ENCODE data around the gene VEPH1. TPM values are rescaled to one million over a fixed set of nuclear protein-coding genes. Genes with fewer than 3 reads are reported as not detected.

The VEPH1 gene
- total and polyA plus RNA-seq, 9 of the 15 experiments (the other 6 are each of a cell fraction or from before 2014, with no cell fraction given): 4.5 to 15.6 (median 5.8) TPM

DNA sequence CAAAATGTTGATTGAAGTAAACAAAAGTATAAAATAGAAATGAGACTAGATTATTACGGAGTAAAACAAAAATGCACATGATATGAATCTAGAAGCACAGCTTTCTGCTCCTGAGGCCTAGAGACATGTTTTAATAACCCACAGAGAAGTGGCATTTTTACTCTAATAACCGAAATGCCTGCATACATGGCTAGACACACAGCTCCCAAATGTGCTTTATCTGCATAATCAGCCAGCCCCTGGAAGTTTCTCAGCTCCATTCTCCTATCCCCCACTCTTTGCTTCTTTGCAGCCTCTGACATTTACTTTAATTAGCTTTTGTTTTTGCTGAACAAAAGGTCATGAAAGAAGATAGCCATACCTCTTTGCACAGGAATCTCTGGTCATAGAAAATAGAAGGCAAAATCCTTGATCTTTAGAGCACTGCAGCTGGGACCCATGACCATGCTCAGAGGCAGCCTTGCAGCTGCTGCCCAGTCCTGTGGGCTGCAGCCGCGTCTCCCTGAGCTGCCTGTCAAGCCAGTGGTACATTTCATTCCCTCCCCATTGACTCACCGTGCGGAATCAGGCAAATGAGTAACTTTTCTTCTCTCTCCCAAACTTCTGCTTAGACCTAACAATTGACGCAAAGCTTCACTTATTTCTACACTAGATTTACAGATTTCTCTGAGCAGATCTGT is at the start of gene VEPH1 (continued):
- TF ChIP-seq, protein P1, sequence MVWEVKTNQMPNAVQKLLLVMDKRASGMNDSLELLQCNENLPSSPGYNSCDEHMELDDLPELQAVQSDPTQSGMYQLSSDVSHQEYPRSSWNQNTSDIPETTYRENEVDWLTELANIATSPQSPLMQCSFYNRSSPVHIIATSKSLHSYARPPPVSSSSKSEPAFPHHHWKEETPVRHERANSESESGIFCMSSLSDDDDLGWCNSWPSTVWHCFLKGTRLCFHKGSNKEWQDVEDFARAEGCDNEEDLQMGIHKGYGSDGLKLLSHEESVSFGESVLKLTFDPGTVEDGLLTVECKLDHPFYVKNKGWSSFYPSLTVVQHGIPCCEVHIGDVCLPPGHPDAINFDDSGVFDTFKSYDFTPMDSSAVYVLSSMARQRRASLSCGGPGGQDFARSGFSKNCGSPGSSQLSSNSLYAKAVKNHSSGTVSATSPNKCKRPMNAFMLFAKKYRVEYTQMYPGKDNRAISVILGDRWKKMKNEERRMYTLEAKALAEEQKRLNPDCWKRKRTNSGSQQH (CRISPR knock-in tag; IDR thresholded peaks at IDR 0.05): no peak

DNA sequence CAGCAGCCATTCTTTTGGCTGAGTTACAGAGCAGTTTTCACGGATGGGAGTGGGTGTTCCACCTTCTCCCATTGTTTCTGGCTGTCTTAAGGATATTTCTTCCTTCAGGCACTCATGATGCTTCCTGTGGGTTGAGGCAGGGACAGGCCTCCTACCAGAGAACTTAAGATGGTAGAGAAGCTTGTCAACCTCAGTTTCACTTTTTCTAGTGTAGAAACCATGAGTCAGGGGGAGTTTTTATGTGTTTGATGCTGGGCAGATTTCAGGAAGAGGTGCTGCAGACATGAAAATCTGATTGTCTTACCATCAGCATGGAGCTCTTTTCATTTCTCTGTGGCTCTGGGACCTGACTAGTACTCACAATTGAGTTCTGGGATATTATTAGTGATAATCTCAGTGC is 48.7 kb upstream of the VEPH1 start:
- FAIRE-seq (no peak), ATAC-seq (no peak), DNase-seq (ENCODE audit: extremely low read depth in 1 of 4, low spot score in 3 of 4) (no peak)
- Histone ChIP-seq H3K36me3 (ENCODE audit: control insufficient read depth, insufficient read depth, low read length) (no peaks in the 10 kb centered on the region), H4K20me1 (replicated peaks; ENCODE audit: control insufficient read depth, insufficient read depth, low read length) (no peaks in the 10 kb centered on the region), H2AFZ (ENCODE audit: low read depth, low read length) (no peak overlapping the region), H3K4me1 (replicated peaks in 1 of 2; ENCODE audit: control insufficient read depth in 2 of 2, insufficient read depth in 2 of 2, low read length in 2 of 2) (no peaks in the 10 kb centered on the region), H3K4me3 (no peak overlapping the region), H3K79me2 (ENCODE audit: control insufficient read depth, insufficient read depth, low read length) (no peaks in the 10 kb centered on the region), H3K9me1 (ENCODE audit: control insufficient read depth, insufficient read depth, low read length) (no peaks in the 10 kb centered on the region), H3K27me3 (ENCODE audit: control insufficient read depth in 2 of 2, insufficient read depth in 2 of 2, low read length in 2 of 2) (no peaks in the 10 kb centered on the region), H3K9me3 (replicated peaks; ENCODE audit: control insufficient read depth, insufficient read depth, low read depth, low read length) (no peaks in the 10 kb centered on the region), H3K27ac (ENCODE audit: extremely low read depth, low read depth, low read length) (no peak overlapping the region), H3K4me2 (ENCODE audit: insufficient read depth, low read length) (no peak overlapping the region), H3K9ac (ENCODE audit: insufficient read depth in 1 of 2, low read depth in 2 of 2, low read length in 2 of 2) (no peak overlapping the region)
- intact Hi-C loops (cut with micrococcal nuclease): no loop called here
- POLR2A ChIA-PET: no interaction called here
- BruUV-seq (replicated peaks): no TSS peak
- 0% methylated on average over 1 of the region's 1 CpG for WGBS (ENCODE audit: insufficient coverage, low coverage, missing lambda C conversion rate)
- CTCF ChIA-PET (ENCODE audit: low intra/inter-chr PET ratio): no interaction called here
- in situ Hi-C loops (cut with MboI): no loop called here
- TF ChIP-seq ATF7 (IDR thresholded peaks at IDR 0.05): no peak
- TF ChIP-seq, protein P2, sequence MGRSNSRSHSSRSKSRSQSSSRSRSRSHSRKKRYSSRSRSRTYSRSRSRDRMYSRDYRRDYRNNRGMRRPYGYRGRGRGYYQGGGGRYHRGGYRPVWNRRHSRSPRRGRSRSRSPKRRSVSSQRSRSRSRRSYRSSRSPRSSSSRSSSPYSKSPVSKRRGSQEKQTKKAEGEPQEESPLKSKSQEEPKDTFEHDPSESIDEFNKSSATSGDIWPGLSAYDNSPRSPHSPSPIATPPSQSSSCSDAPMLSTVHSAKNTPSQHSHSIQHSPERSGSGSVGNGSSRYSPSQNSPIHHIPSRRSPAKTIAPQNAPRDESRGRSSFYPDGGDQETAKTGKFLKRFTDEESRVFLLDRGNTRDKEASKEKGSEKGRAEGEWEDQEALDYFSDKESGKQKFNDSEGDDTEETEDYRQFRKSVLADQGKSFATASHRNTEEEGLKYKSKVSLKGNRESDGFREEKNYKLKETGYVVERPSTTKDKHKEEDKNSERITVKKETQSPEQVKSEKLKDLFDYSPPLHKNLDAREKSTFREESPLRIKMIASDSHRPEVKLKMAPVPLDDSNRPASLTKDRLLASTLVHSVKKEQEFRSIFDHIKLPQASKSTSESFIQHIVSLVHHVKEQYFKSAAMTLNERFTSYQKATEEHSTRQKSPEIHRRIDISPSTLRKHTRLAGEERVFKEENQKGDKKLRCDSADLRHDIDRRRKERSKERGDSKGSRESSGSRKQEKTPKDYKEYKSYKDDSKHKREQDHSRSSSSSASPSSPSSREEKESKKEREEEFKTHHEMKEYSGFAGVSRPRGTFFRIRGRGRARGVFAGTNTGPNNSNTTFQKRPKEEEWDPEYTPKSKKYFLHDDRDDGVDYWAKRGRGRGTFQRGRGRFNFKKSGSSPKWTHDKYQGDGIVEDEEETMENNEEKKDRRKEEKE (IDR thresholded peaks at IDR 0.05; ENCODE audit: borderline replicate concordance in 1 of 2, control insufficient read depth in 1 of 2, low read depth in 2 of 2, low read length in 1 of 2): no peak
- TF ChIP-seq COPS2 (conservative IDR thresholded peaks at IDR 0.05): no peak
- TF ChIP-seq, protein P3, sequence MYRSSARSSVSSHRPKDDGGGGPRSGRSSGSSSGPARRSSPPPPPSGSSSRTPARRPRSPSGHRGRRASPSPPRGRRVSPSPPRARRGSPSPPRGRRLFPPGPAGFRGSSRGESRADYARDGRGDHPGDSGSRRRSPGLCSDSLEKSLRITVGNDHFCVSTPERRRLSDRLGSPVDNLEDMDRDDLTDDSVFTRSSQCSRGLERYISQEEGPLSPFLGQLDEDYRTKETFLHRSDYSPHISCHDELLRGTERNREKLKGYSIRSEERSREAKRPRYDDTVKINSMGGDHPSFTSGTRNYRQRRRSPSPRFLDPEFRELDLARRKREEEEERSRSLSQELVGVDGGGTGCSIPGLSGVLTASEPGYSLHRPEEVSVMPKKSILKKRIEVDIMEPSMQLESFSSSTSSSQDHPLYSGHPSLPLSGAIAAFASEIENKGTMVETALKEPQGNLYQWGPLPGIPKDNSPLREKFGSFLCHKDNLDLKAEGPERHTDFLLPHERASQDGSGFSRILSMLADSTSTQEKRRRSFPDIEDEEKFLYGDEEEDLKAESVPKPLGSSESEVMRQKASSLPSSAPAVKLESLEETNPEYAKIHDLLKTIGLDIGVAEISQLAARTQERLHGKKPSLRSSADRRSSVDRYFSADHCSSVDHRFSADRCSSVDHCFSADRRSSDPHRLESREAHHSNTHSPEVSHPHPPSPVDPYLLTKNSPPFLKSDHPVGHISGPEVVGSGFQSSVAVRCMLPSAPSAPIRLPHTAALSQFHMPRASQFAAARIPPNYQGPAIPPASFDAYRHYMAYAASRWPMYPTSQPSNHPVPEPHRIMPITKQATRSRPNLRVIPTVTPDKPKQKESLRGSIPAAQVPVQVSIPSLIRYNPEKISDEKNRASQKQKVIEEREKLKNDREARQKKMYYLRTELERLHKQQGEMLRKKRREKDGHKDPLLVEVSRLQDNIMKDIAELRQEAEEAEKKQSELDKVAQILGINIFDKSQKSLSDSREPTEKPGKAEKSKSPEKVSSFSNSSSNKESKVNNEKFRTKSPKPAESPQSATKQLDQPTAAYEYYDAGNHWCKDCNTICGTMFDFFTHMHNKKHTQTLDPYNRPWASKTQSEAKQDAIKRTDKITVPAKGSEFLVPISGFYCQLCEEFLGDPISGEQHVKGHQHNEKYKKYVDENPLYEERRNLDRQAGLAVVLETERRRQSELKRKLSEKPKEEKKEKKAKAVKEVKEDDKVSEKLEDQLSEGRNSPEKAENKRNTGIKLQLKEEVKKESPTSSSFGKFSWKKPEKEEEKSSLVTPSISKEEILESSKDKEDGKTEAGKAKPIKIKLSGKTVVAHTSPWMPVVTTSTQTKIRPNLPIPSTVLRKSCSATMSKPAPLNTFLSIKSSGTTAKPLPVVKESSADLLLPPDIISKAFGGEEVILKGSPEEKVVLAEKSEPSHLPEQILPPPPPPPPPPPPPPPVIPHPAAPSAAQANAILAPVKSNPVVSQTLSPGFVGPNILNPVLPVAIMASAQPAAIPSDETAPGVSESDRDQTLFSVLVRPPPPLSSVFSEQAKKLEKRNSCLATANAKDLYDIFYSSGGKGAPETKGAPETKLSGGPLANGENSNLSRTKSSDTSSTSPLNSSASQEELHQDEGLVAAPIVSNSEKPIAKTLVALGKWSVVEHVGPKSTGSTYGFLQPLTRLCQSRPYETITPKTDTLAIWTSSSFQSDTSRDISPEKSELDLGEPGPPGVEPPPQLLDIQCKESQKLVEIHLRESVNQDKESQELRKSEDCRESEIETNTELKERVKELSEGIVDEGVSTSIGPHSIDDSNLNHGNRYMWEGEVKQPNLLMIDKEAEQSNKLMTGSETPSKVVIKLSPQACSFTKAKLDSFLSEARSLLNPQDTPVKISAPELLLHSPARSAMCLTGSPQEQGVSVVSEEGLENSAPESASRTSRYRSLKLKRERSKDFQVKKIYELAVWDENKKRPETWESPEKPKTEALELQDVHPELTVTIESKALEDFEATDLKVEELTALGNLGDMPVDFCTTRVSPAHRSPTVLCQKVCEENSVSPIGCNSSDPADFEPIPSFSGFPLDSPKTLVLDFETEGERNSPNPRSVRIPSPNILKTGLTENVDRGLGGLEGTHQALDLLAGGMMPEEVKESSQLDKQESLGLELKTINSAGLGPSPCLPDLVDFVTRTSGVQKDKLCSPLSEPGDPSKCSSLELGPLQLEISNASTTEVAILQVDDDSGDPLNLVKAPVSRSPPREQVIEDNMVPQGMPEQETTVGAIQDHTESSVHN (IDR thresholded peaks at IDR 0.05; ENCODE audit: borderline replicate concordance in 1 of 2, low read depth in 1 of 2): no peak
- no peak for TF ChIP-seq ZNF75A (CRISPR knock-in tag; IDR thresholded peaks at IDR 0.05)
